ENCODE results near the gene MBLAC2.

Gene MBLAC2

GRCh38 chr5:90503596-90503995 lies 29.0 kb upstream of the MBLAC2 start:
- no peak for TF ChIP-seq GABPA (IDR thresholded peaks at IDR 0.05; ENCODE audit: low read depth)
- no peak for TF ChIP-seq REST (IDR thresholded peaks at IDR 0.05; ENCODE audit: insufficient replicate concordance, low read depth)
- TF ChIP-seq CTCF (IDR thresholded peaks at IDR 0.05; ENCODE audit: insufficient read depth, low read length), result no peak
- no peak for TF ChIP-seq POLR2AphosphoS5 (IDR thresholded peaks at IDR 0.05; ENCODE audit: low read depth)
- TF ChIP-seq SPI1 (IDR thresholded peaks at IDR 0.05; ENCODE audit: borderline replicate concordance, low read depth), result no peak
- Histone ChIP-seq H3K27ac (replicated peaks) (no peak overlapping the region), H3K4me3 (replicated peaks; ENCODE audit: insufficient read depth, low read length) (no peak overlapping the region), H3K27me3 (ENCODE audit: insufficient read depth, poor library complexity, severe bottlenecking) (no peaks in the 10 kb centered on the region)
- DNase-seq (ENCODE audit: low read depth in 1 of 2, low spot score in 1 of 2), result no peak

GRCh38 chr5:90495146-90495545 lies 20.6 kb upstream of the MBLAC2 start:
- H3K4me3 ChIP-seq (replicated peaks; ENCODE audit: insufficient read depth, low read length), result no peak overlapping the region
- no peak overlapping the region for H3K27ac ChIP-seq (replicated peaks)
- TF ChIP-seq POLR2AphosphoS5 (IDR thresholded peaks at IDR 0.05; ENCODE audit: low read depth) (no peak), REST (IDR thresholded peaks at IDR 0.05; ENCODE audit: insufficient replicate concordance, low read depth) (no peak), CTCF (IDR thresholded peaks at IDR 0.05; ENCODE audit: insufficient read depth, low read length) (no peak), GABPA (IDR thresholded peaks at IDR 0.05; ENCODE audit: low read depth) (no peak), SPI1 (IDR thresholded peaks at IDR 0.05; ENCODE audit: borderline replicate concordance, low read depth) (no peak)
- no peak for DNase-seq (ENCODE audit: low read depth in 1 of 2, low spot score in 1 of 2)
- no peaks in the 10 kb centered on the region for H3K27me3 ChIP-seq (ENCODE audit: insufficient read depth, poor library complexity, severe bottlenecking)

GRCh38 chr5:90494043-90494442 lies 19.5 kb upstream of the MBLAC2 start:
- Histone ChIP-seq H3K27me3 (ENCODE audit: insufficient read depth, poor library complexity, severe bottlenecking) (no peaks in the 10 kb centered on the region), H3K27ac (replicated peaks) (no peak overlapping the region), H3K4me3 (replicated peaks; ENCODE audit: insufficient read depth, low read length) (no peak overlapping the region)
- TF ChIP-seq CTCF (IDR thresholded peaks at IDR 0.05; ENCODE audit: insufficient read depth, low read length), result no peak
- TF ChIP-seq REST (IDR thresholded peaks at IDR 0.05; ENCODE audit: insufficient replicate concordance, low read depth), result no peak
- TF ChIP-seq SPI1 (IDR thresholded peaks at IDR 0.05; ENCODE audit: borderline replicate concordance, low read depth), result no peak
- TF ChIP-seq POLR2AphosphoS5 (IDR thresholded peaks at IDR 0.05; ENCODE audit: low read depth), result no peak
- TF ChIP-seq GABPA (IDR thresholded peaks at IDR 0.05; ENCODE audit: low read depth), result no peak
- DNase-seq (ENCODE audit: low read depth in 1 of 2, low spot score in 1 of 2), result no peak
